Endothelial cell of umbilical vein (primary cell): Measurements from ENCODE around the gene ENTPD7.

Source experiments
- CTCF ChIP-seq, 2 donors: IDR thresholded peaks; 1 replicate in 1 of 2; 2 replicates in 1 of 2; pipeline ENCODE4 v1.5.1; 2011; ENCODE audit warnings: low read length in 2 of 2, mild to moderate bottlenecking in 2 of 2, moderate library complexity in 2 of 2, control low read depth in 1 of 2, inconsistent platforms in 1 of 2, low read depth in 1 of 2; ENCODE audit not compliant: insufficient read depth in 1 of 2; ENCODE audit errors: extremely low read depth in 1 of 2
- EZH2 ChIP-seq: IDR thresholded peaks from 2 replicates; pipeline ENCODE4 v1.6.1; 2012; ENCODE audit warnings: borderline replicate concordance, low read depth, mild to moderate bottlenecking, moderate library complexity, low read length, inconsistent platforms; ENCODE audit not compliant: severe bottlenecking
- GATA2 ChIP-seq: IDR thresholded peaks from 2 replicates; pipeline ENCODE4 v1.7.0; 2011; ENCODE audit warnings: low read depth, mild to moderate bottlenecking, moderate library complexity, mixed read lengths, low read length; ENCODE audit not compliant: insufficient read length, insufficient read depth
- JUN ChIP-seq: IDR thresholded peaks from 2 replicates; pipeline ENCODE4 v1.6.1; 2011; ENCODE audit warnings: borderline replicate concordance, low read depth; ENCODE audit not compliant: insufficient read length, insufficient read depth
- MAX ChIP-seq: IDR thresholded peaks from 2 replicates; pipeline ENCODE4 v1.6.1; 2011; ENCODE audit not compliant: insufficient read depth, insufficient read length
- MYC ChIP-seq: IDR thresholded peaks from one replicate; pipeline ENCODE4 v1.6.1; 2011; ENCODE audit warnings: mild to moderate bottlenecking, low read depth, low read length
- POLR2A ChIP-seq: IDR thresholded peaks from 2 replicates; pipeline ENCODE4 v1.6.1; 2012; ENCODE audit warnings: low read depth, mild to moderate bottlenecking, control low read depth, low read length
- POLR2AphosphoS5 ChIP-seq: IDR thresholded peaks from 2 replicates; pipeline ENCODE4 v1.6.1; 2012; ENCODE audit warnings: low read depth, mild to moderate bottlenecking, control low read depth, low read length, moderate library complexity; ENCODE audit not compliant: insufficient read depth

GRCh38 chr10:99672884-99673283 lies 13.6 kb downstream of the ENTPD7 start:
- no peak for TF ChIP-seq CTCF (IDR thresholded peaks at IDR 0.05; ENCODE audit: extremely low read depth in 1 of 2, insufficient read depth in 1 of 2, low read depth in 1 of 2, low read length in 2 of 2)
- no peak for TF ChIP-seq POLR2AphosphoS5
- TF ChIP-seq POLR2A, result no peak
- TF ChIP-seq GATA2, result no peak
- TF ChIP-seq EZH2, result no peak
- no peak for TF ChIP-seq MYC
- no peak for TF ChIP-seq JUN
- no peak for TF ChIP-seq MAX
